Astrocyte (in vitro differentiated cells and primary cell): Measurements from ENCODE around the gene NR4A2. TPM values are rescaled to one million over a fixed set of nuclear protein-coding genes. Genes with fewer than 3 reads are reported as not detected.

Experiments used
- DNase-seq: peaks from one replicate; pipeline ENCODE4 v3.0.0-alpha.2; 2010; ENCODE audit warnings: low read depth
- FAIRE-seq: peaks from 2 replicates; lab custom pipeline; 2011; peaks lifted over from hg19 to GRCh38; lab: Jason Lieb, UNC
- H2AFZ ChIP-seq: 2 replicates; pipeline ENCODE4 v1.6.0; 2012; ENCODE audit warnings: low read depth, low read length, inconsistent platforms
- H3K27ac ChIP-seq: 2 replicates; pipeline ENCODE4 v1.5.1; 2011; ENCODE audit warnings: low read depth, low read length, inconsistent platforms
- H3K27me3 ChIP-seq: 2 replicates; pipeline ENCODE4 v1.6.0; 2011; ENCODE audit warnings: low read length, inconsistent platforms; ENCODE audit not compliant: insufficient read depth
- H3K36me3 ChIP-seq: 2 replicates; pipeline ENCODE4 v1.5.1; 2011; ENCODE audit warnings: low read length, inconsistent platforms; ENCODE audit not compliant: insufficient read depth
- H3K4me1 ChIP-seq: 2 replicates; pipeline ENCODE4 v1.5.1; 2011; ENCODE audit warnings: low read length, inconsistent platforms; ENCODE audit not compliant: insufficient read depth
- H3K4me2 ChIP-seq: 2 replicates; pipeline ENCODE4 v1.6.0; 2012; ENCODE audit warnings: low read length, inconsistent platforms
- H3K4me3 ChIP-seq: 2 replicates; pipeline ENCODE4 v1.5.1; 2011; ENCODE audit warnings: low read depth, mild to moderate bottlenecking, low read length, inconsistent platforms; ENCODE audit not compliant: insufficient read depth
- H3K79me2 ChIP-seq: 2 replicates; pipeline ENCODE4 v1.6.0; 2012; ENCODE audit warnings: mild to moderate bottlenecking, low read length, inconsistent platforms; ENCODE audit not compliant: insufficient read depth
- H3K9ac ChIP-seq: 2 replicates; pipeline ENCODE4 v1.6.0; 2012; ENCODE audit warnings: mild to moderate bottlenecking, low read length, inconsistent platforms
- H3K9me3 ChIP-seq: 2 replicates; pipeline ENCODE4 v1.5.1; 2012; ENCODE audit warnings: low read depth, mild to moderate bottlenecking, low read length, inconsistent platforms; ENCODE audit not compliant: insufficient read depth
- H4K20me1 ChIP-seq: 2 replicates; pipeline ENCODE4 v1.6.0; 2012; ENCODE audit warnings: low read length, inconsistent platforms; ENCODE audit not compliant: insufficient read depth
- H3K27ac Mint-ChIP-seq: one replicate; pipeline ENCODE4 v1.8.0; 2021; ENCODE audit warnings: mild to moderate bottlenecking, mixed read lengths; ENCODE audit not compliant: unreplicated experiment
- H3K27me3 Mint-ChIP-seq: one replicate; pipeline ENCODE4 v1.8.0; 2021; ENCODE audit warnings: low read depth, mixed read lengths; ENCODE audit not compliant: unreplicated experiment
- H3K36me3 Mint-ChIP-seq: one replicate; pipeline ENCODE4 v1.8.0; 2021; ENCODE audit warnings: low read depth, mixed read lengths; ENCODE audit not compliant: unreplicated experiment
- H3K4me1 Mint-ChIP-seq: one replicate; pipeline ENCODE4 v1.8.0; 2021; ENCODE audit warnings: low read depth, mixed read lengths; ENCODE audit not compliant: unreplicated experiment
- H3K4me3 Mint-ChIP-seq: one replicate; pipeline ENCODE4 v1.8.0; 2021; ENCODE audit warnings: mild to moderate bottlenecking, moderate library complexity, mixed read lengths; ENCODE audit not compliant: unreplicated experiment
- H3K9me3 Mint-ChIP-seq: one replicate; pipeline ENCODE4 v1.8.0; 2021; ENCODE audit warnings: mild to moderate bottlenecking, mixed read lengths; ENCODE audit not compliant: unreplicated experiment
- CTCF ChIP-seq: IDR thresholded peaks from 2 replicates; pipeline ENCODE4 v1.5.1; 2011; ENCODE audit warnings: low read depth, mild to moderate bottlenecking, inconsistent platforms, low read length, moderate library complexity; ENCODE audit not compliant: insufficient read depth
- EZH2 ChIP-seq: IDR thresholded peaks from 2 replicates; pipeline ENCODE4 v1.6.1; 2012; ENCODE audit warnings: mild to moderate bottlenecking, low read length, inconsistent platforms; ENCODE audit not compliant: insufficient read depth
- total RNA-seq: library from RNA; stranded (reverse); gene quantifications from 2 replicates; pipeline ENCODE4 v1.2.1, GENCODE V29; 2021

The NR4A2 gene
- total RNA-seq, 1 donor from 2014 or later: 1.3 TPM

- Histone ChIP-seq H4K20me1 (no peaks in the 10 kb centered on the region), H2AFZ (no peak overlapping the region), H3K79me2 (no peaks in the 10 kb centered on the region), H3K4me3 (no peak overlapping the region), H3K4me2 (no peak overlapping the region), H3K9me3 (no peaks in the 10 kb centered on the region), H3K27ac (no peak overlapping the region), H3K9ac (no peak overlapping the region), H3K27me3 (peaks cover 63% of the 10 kb centered on the region), H3K36me3 (no peaks in the 10 kb centered on the region), H3K4me1 (peaks cover 24% of the 10 kb centered on the region)
- no peaks in the 10 kb centered on the region for H3K4me1 Mint-ChIP-seq
- FAIRE-seq (no peak), DNase-seq (no peak)
- H3K27me3 Mint-ChIP-seq: peaks cover 15% of the 10 kb centered on the region
- H3K4me3 Mint-ChIP-seq: no peak overlapping the region
- H3K27ac Mint-ChIP-seq: no peak overlapping the region
- TF ChIP-seq CTCF (no peak), EZH2 (no peak)
- peaks cover 9% of the 10 kb centered on the region for H3K9me3 Mint-ChIP-seq
- H3K36me3 Mint-ChIP-seq: peaks cover 5% of the 10 kb centered on the region
Measured at GRCh38 chr2:156329927-156330726, 2.4 kb downstream of the NR4A2 start.

- no peak for TF ChIP-seq CTCF
- TF ChIP-seq EZH2: no peak
Measured at GRCh38 chr2:156329031-156329926, 3.2 kb downstream of the NR4A2 start.

More at GRCh38 chr2:156329031-156329926, 3.2 kb downstream of the NR4A2 start:
- H3K4me2 ChIP-seq: no peak overlapping the region
- H3K36me3 Mint-ChIP-seq: peaks cover 5% of the 10 kb centered on the region
- no peaks in the 10 kb centered on the region for H3K79me2 ChIP-seq
- H3K27me3 ChIP-seq: peaks cover 70% of the 10 kb centered on the region
- DNase-seq (no peak), FAIRE-seq (no peak)
- H3K9me3 ChIP-seq: no peaks in the 10 kb centered on the region
- H3K36me3 ChIP-seq: no peaks in the 10 kb centered on the region
- H3K4me1 Mint-ChIP-seq: no peaks in the 10 kb centered on the region
- no peaks in the 10 kb centered on the region for H4K20me1 ChIP-seq
- no peak overlapping the region for H3K4me3 Mint-ChIP-seq
- peaks cover 15% of the 10 kb centered on the region for H3K27me3 Mint-ChIP-seq
- no peak overlapping the region for H3K4me3 ChIP-seq
- no peak overlapping the region for H3K9ac ChIP-seq
- H3K27ac Mint-ChIP-seq: no peak overlapping the region
- no peak overlapping the region for H2AFZ ChIP-seq
- H3K4me1 ChIP-seq: peaks cover 19% of the 10 kb centered on the region
- H3K9me3 Mint-ChIP-seq: peaks cover 9% of the 10 kb centered on the region
- H3K27ac ChIP-seq: no peak overlapping the region
